Esophagus squamous epithelium (tissue), 4 donors: ENCODE data around the gene NRF1.

Source experiments
- POLR2A ChIP-seq, 4 donors: fragments of 450-650 bp; IDR thresholded peaks; one replicate each; pipeline ENCODE4 v1.6.1; 2017; ENCODE audit warnings: antibody characterized with exemption in 4 of 4, mild to moderate bottlenecking in 4 of 4, moderate library complexity in 3 of 4
- TF ChIP-seq, protein P1 (sequence below), 6 experiments: fragments of 450-650 bp in 4 of 6; fragments of 200-600 bp in 2 of 6; sonication (generic) in 2 of 6; IDR thresholded peaks; one replicate each; pipeline ENCODE4 v1.5.1; 2016 to 2019; ENCODE audit warnings: antibody characterized with exemption in 6 of 6, mild to moderate bottlenecking in 4 of 6, moderate library complexity in 4 of 6

DNA sequence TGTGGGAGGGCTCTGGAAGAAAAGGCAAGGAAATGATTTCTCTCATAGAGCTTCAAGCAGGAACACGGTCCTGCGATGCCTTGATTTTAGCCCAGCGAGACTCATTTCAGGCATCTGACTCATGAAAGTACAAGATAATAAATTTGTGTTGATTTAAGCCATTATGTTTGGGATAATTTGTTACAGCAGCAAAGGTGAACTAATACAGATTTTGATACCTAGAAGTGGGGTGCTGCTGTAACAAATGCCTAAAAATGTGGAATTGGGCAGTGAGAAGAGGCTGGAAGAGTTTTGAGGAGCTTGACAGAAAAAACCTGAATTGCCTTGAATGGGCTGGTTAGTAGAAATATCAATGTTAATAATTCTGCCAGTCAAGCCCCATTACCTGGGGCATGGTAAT lies 44.1 kb upstream of the NRF1 start:
- TF ChIP-seq, protein P1, sequence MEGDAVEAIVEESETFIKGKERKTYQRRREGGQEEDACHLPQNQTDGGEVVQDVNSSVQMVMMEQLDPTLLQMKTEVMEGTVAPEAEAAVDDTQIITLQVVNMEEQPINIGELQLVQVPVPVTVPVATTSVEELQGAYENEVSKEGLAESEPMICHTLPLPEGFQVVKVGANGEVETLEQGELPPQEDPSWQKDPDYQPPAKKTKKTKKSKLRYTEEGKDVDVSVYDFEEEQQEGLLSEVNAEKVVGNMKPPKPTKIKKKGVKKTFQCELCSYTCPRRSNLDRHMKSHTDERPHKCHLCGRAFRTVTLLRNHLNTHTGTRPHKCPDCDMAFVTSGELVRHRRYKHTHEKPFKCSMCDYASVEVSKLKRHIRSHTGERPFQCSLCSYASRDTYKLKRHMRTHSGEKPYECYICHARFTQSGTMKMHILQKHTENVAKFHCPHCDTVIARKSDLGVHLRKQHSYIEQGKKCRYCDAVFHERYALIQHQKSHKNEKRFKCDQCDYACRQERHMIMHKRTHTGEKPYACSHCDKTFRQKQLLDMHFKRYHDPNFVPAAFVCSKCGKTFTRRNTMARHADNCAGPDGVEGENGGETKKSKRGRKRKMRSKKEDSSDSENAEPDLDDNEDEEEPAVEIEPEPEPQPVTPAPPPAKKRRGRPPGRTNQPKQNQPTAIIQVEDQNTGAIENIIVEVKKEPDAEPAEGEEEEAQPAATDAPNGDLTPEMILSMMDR (IDR thresholded peaks at IDR 0.05) = no peak
- no peak for TF ChIP-seq POLR2A (IDR thresholded peaks at IDR 0.05)
